ENCODE results near the gene NME4.
A peak's percentile ranks its signal among the peaks of the same experiment; 100 is the strongest.
"Not testable (repeated sequence)": the region's sequence is repeated elsewhere in the genome, so short reads cannot be mapped to it uniquely, and the experiment has no call there.

Gene NME4

GRCh38 chr16:378113-378820 is 18.7 kb upstream of the NME4 start:
- DNase-seq: not testable (repeated sequence)

DNA sequence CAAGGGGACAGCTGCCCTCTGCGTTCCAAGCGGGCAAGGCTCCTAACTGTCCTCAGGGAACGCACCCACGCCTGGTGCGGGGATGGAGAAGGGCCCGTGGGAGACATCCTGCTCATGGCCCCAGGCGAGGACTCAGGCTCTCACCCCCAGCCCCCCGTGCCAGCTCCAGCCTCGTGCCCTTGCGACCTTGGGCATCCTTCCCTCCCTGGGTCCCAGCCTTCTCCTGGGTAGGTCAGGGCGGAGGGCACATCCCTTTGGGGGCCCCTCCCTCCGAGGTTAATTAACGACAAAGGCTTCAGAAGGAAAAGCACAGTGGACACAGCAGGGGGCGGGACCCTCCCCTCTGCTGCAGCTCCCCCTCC is 18.2 kb upstream of the NME4 start:
- no peak for DNase-seq

DNA sequence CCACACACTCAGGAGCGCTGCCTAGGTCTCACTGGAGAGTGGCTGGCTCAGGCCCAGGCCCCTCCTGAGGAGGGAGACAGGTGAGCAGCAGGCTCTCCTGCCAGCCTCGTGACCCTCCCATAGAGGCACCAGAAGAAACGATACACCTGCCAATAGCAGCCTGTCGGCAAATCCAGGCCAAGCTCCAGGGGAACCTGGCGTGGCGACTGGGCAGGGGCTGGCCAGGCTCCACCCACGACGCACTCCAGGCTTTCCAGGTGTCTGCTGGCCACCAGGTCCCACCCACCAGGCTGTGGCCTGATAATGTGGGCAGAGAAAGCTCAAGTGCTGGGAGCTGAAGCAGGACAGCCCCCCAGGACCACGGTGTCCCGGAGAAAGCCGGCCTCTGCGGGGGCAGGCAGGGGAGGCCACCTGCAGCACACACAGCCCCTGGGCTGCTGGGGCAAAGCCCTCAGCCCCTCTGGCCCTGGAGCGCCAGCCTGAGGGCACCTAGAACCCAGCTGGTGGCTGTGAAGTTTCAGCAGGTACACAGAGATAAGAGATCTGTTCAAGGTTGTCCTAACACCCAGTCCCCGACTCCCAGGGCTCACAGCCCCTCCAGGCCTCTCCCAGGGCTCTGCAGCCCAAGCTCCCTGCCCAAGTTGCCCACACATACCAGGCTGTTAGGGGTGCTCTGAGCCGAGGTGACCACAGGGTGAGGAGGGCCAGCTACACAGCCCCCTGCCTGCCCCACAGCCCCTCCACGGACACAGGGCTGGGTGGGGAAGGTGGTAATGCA is 17.6 kb upstream of the NME4 start:
- DNase-seq: no peak

DNA sequence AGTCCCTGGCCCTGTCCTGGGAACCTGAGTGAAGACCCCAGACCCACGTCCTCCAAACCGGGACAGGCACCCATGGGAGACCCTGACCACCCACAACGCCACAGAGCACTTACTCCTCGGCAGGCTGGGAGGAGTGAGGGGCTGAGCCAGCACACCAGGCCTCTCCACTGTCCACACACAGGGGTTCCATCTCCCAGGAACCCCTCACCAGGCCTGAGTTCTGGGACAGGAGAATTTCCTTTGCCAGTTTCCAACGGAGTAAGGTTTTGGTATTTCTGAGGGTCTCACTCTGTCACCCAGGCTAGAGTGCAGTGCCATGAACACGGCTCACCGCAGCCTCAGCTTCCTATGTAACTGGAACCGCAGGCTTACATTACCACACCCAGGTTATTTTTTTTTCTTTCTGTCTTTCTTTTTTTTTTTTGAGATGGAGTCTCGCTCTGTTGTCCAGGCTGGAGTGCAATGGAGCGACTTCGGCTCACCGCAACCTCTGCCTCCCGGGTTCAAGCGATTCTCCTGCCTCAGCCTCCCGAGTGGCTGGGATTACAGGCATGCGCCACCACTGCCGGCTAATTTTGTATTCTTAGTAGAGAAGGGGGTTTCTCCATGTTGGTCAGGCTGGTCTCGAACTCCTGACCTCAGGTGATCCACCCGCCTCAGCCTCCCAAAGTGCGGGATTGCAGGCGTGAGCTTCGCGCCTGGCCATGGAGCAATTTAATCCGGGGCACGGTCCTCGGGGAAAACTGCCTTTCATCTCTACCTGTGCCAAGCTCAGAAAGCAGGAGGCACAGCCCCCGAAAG is 16.8 kb upstream of the NME4 start:
- DNase-seq: no peak

DNA sequence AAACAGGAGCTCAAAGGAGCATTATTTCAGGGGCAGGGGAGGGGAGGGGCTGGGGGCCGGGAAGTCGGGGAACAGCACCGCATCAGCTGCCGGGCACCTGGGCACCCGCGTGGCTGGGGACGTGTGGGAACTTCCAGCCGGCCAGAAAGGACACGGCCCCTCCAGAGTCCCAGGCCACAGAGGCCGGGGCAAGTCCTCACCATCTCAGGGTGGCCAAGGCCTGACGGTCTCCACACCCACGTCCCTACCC is 16.3 kb upstream of the NME4 start:
- DNase-seq: no peak

DNA sequence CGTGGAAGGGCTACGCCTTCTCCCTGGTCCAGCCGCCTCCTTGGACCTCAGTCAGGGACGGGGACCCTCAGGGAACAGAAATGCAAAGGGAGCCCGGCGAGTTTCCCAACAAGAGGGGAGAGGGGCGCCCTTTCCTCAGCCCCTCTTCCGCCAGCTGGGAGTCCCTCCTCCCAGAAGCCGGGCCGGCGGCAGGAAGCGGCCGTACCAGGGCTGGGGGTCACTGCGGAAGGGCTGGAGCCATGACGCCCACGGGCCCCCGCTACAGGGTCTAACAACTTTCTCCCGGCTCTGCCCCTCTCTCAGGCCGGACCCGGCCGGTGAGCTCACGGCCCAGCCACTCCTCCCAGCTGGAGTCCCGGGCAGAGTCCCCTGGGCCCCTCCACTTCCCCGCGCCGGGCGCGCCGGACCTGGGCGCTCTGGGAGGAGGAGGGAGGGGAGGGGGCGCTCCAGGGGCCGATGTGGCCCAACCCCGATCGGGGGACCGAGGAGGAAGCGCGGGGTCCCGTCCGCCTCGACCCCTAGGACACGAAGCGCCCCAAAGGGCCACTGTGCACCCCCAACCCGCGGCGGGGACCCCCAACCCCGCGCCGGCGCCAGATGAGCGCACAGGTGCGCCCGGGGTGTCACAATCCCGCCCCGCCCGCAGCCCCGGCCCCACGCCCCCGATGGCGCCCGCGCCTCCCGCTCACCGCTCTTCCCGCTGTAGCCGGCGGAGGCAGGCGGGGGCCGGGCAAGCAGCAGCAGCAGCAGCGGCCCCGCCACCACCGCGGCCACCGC is 15.8 kb upstream of the NME4 start:
- DNase-seq: peak; percentile 18

DNA sequence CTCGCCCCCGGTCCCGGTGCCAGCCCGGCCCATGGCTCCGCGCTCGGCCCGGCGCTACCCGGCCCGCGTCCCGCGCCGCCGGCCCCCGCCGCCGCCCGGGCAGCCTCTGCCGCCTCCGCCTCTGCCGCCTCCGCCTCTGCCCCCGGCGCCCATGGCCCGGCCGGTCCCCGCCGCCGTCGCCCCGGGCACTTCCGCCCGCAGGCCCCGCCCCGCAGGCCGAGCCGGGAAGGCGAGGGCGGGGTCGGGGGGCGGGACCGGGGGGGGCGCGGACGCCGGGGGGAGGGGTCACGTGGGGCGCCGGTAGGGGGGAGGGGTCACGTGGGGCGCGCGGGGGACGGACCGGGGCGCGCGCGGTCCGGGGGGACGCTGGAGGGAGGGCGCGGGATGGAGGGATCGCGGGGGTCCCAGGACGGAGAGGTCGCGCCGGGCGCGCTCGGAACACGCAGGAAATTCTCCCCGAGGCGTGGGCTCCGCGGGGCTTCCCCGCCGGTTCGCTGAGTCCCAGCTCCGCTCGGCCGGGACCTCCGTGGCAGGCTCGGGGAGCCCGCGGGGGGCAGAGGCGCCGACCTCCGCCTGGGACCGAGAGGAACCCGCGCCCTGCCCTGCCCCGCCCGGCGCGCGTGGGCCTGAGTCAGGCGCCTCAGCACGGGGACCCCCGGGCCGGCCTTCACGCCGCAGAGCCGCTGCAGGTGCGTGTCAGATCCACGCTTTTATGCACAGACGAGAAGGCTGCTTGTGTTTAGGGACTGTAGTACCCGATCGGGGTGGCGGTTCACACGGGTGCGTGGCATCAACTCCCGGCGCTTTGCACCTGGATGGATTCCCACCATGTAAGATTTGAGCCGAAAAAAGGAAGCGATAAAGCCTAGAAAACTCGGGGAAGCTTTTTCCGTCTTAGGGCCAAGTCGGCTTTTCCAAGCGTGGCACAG is 14.9 kb upstream of the NME4 start, which contains the start of gene PGAP6:
Gene PGAP6, minus strand, starts transcription at position 190 of the 929 bp plus-strand sequence. Its CDS starts 157 bp downstream, at position 33.
- peak; percentile 59 for DNase-seq

DNA sequence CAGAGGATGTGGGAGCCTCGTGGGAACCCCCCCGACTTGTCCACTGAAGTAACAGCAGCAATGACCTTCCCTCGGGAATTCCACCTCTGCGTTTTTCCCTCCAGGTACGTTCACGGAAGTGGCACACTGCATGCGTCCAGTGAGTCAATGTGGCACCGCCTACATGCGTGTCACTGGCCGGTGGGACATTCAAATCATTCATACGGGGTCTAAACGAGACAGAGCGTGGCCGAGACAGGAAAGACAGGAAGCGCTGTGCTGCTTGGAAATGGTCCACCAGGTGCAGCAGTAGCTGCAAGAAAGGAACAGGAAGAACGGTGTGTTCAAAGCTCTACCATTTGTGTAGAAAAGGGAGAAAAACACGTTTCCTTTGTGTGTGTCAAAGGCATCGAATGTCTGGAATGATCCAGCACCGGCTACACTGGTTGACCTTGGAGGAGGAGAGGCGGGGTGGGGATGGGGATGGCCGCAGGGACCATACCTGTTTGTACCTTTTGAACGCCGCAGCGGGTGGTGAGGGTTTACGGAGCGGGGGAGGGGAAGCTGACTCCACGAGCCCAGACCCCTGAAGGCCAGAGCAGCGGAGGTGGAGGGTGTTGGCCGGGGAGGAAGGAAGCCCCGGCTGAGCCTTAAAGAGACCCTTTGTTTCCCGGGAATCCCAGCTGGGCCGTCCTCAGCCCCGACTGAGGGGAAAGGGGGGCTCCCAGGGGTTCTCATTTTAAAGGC is 13.5 kb upstream of the NME4 start:
- no peak for DNase-seq

- no peak for DNase-seq
Measured at GRCh38 chr16:386641-387156, 10.3 kb upstream of the NME4 start.

DNA sequence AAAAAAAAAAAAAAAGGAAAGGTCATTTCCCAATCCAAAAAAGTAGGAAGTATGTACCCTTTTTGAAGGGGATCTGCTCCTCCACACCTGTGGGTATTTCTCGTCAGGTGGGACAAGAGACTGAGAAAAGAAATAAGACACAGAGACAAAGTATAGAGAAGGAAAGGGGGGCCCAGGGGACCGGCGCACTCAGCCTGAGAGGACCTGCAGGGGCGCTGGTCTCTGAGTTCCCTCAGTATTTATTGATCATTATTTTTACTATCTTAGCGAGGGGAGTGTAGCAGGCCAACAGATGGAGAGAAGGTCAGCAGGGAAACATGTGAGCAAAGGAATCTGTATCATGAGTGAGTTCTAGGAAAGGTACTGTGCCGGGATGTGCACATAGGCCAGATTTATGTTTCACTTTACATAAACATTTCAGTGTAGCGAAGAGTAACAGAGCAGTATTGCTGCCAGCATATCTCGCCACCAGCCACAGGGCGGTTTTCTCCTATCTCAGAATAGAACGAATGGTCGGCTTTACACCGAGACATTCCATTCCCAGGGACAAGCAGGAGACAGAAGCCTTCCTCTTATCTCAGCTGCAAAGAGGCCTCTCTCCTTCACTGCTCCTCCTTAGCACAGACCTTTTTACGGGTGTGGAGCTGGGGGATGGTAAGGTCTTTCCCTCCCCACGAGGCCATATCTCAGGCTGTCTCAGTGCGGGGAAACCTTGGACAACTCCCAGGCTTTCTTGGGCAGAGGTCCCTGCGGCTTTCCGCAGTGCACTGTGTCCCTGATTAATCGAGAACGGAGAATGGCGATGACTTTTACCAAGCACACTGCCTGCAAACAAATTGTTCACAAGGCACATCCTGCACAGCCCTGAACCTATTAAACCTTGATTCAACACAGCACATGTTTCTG is 9.0 kb upstream of the NME4 start:
- not testable (repeated sequence) for DNase-seq

DNA sequence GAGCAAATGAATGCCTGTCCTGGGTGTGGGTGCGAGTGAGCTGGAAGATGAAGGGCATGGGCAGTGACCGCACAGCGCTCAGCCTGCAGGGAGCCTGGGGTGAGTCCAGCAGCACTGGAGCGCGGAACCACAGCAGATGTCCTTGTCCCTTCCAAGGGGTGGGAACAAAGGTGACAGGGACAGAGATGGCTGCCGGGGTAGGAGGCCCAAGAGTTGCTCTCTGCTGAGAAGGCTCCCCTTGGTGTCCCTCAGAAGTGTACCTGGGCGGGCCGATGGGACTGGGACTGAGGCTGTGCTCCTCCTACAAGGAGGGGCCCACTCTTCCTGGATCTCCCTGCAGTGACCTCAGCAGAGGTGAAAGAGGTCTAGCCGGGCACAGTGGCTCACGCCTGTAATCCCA is 7.6 kb upstream of the NME4 start:
- no peak for DNase-seq

GRCh38 chr16:391885-392335 is 5.1 kb upstream of the NME4 start:
- peak; percentile 78 for DNase-seq

DNA sequence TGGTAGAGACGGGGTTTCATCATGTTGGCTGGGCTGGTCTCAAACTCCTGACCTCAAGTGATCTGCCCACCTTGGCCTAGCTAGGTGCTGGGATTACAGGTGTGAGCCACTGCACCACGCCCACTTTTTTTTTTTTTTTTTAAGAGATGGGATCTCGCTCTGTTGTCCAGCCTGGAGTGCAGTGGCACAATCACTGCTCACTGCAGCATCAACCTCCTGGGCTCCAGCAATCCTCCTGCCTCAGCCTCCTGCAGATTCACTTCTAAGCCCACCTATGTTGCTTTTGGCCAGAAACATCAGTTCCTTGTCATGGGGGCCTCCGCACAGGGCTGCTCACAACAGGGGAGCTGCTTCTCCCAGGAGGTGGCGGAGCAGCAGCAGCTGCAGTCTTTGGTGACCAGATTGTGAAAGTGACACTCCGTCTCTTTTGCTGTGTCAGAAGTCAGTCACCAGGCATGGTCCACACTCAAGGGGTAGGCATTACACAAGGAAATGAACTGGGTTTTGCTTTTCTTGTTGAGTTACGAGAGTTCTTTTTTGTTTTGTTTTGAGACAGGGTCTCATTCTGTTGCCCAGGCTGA is 4.5 kb upstream of the NME4 start:
- DNase-seq: no peak

GRCh38 chr16:396199-396598 is 800 bp upstream of the NME4 start:
- DNase-seq: no peak

DNA sequence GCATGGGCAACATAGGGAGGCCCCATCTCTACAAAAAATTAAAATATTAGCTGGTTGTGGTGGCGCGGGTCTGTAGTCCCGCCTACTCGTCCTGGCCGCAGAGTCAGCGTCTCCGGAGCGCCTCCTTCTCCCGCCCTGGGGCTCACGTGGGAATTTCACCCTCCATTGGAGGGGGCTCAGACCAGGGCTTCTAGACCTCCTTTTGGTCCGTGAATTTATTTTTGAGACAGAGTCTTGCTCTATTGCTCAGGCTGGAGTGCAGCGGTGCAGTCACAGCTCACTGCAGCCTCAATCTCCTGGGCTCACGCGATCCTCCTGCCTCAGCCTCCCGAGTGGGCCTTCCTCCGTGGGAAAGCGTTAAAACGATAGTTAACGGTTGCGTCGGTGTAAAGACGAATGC is 394 bp upstream of the NME4 start:
- DNase-seq: peak; percentile 48

DNA sequence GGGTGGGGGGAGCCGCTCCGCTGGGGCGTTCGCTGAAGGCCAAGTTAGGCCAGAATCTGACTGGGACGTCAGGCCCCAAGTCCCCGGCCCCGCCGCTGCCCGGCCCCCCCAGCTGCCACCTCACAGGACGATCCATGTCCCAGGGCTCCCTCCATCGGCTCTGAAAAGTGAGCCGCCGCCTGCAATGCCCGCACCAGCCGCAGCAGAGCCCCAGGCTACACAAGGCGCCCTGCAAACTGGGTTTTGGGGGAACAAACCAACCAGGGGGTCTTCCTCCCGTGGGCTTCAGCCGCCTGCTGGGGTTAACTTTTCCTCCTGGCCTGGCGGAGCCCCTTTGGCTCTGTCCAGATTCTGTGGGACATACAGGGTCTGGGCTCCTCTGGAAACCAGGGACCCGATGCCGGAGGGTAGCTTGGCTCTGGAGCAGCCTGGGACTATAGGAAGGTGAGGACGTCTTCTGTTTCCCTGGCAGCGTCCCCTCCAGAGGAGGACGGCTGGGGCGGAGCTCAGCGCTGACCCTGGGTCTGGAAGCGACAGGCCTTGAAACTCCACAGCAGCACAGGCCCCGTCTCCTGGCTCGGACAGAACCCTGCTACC is 835 bp downstream of the NME4 start:
- DNase-seq: peak; percentile 68

- no peak for DNase-seq
Measured at GRCh38 chr16:398561-399339, 1.8 kb downstream of the NME4 start.

DNA sequence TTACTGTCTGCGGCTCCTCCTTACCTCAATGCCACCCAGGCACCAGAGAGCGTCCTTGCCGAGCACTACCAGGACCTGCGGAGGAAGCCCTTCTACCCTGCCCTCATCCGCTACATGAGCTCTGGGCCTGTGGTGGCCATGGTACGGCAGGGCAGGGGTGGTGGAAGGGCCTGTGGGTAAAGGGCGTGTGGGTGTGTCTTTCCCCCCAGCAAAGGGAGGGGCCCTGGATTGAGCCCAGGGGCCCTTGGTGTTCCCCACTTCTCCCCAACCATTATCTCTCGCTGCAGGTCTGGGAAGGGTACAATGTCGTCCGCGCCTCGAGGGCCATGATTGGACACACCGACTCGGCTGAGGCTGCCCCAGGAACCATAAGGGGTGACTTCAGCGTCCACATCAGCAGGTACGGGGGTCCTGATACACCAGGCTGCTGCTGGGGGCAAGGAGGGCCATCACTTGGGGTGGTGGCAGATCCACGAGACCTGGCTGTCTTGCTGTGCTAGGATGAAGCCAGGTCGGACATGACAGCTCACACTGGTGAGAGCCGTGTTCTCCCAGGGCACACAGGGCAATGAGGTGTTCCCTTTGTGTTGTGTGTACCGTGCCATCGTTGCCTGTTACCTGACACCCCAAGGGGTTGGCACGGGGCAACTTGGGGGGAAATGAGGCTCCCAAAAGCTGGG is 2.5 kb downstream of the NME4 start:
- no peak for DNase-seq
